ENCODE data around the gene CC2D1A.

Gene CC2D1A

GRCh38 chr19:13875824-13876223 lies 30.2 kb upstream of the CC2D1A start:
- in situ Hi-C loops (cut with MboI; ENCODE audit: low sequenced_read_pairs) = loop anchor here (25.0 kb wide), 2 partner anchors 186 to 461 kb away; partner anchors contain the start of genes MISP3 and PALM3

GRCh38 chr19:13876834-13877233 lies 29.2 kb upstream of the CC2D1A start, which contains the start of gene NANOS3:
Gene NANOS3, plus strand, starts transcription at chr19:13877134. Its CDS starts 115 bp downstream, at chr19:13877249.
- in situ Hi-C loops (cut with MboI; ENCODE audit: low sequenced_read_pairs) = loop anchor here (25.0 kb wide), 2 partner anchors 185 to 460 kb away; partner anchors contain the start of genes MISP3 and PALM3

- in situ Hi-C loops (cut with MboI; ENCODE audit: low sequenced_read_pairs) = loop anchor here (25.0 kb wide), 2 partner anchors 185 to 460 kb away; partner anchors contain the start of genes MISP3 and PALM3
These were observed 28.7 kb upstream of the CC2D1A start for GRCh38 chr19:13877303-13877702.

- in situ Hi-C loops (cut with MboI; ENCODE audit: low sequenced_read_pairs) = loop anchor here (25.0 kb wide), 2 partner anchors 182 to 457 kb away; partner anchors contain the start of genes MISP3 and PALM3
These were observed 25.6 kb upstream of the CC2D1A start for GRCh38 chr19:13880059-13881043.

GRCh38 chr19:13881251-13881691 lies 24.7 kb upstream of the CC2D1A start:
- in situ Hi-C loops (cut with MboI; ENCODE audit: low sequenced_read_pairs) = loop anchor here (25.0 kb wide), 2 partner anchors 181 to 456 kb away; partner anchors contain the start of genes MISP3 and PALM3

- in situ Hi-C loops (cut with MboI; ENCODE audit: low sequenced_read_pairs) = loop anchor here (25.0 kb wide), 2 partner anchors 180 to 455 kb away; partner anchors contain the start of genes MISP3 and PALM3
These were observed 24.1 kb upstream of the CC2D1A start for GRCh38 chr19:13881692-13882418.

- in situ Hi-C loops (cut with MboI; ENCODE audit: low sequenced_read_pairs) = loop anchor here (25.0 kb wide), 2 partner anchors 180 to 455 kb away; partner anchors contain the start of genes MISP3 and PALM3
These were observed 23.6 kb upstream of the CC2D1A start for GRCh38 chr19:13882419-13882795.

- in situ Hi-C loops (cut with MboI; ENCODE audit: low sequenced_read_pairs) = loop anchor here (25.0 kb wide), 2 partner anchors 179 to 454 kb away; partner anchors contain the start of genes MISP3 and PALM3
These were observed 23.2 kb upstream of the CC2D1A start for GRCh38 chr19:13882836-13883235.

DNA sequence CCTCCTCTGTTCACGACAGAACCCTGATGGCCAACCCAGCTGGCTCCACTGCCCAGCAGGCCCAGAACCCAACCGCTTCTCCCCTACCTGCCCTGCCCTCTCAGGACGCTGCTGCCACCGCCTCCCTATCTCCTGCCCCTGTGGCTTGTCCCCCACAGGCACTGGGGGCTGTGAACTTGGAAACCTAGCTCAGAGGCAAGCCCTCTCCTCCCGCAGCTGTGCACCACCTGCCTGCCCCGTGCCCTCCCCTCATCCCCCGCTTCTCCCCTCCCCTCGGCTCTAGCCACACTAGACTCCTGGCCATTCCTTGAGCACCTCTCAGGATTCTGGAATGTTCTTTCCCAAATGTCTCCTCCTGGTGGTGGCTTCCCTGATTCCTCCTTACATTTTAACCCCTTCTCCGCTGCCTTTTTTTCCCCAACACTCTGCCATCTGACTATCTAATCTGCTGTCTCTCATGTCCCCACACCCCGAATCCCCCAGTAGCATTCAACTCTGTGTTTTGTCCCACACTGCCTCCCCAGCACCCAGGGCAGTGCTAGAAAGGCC lies 22.4 kb upstream of the CC2D1A start:
- in situ Hi-C loops (cut with MboI; ENCODE audit: low sequenced_read_pairs) = loop anchor here (25.0 kb wide), 2 partner anchors 179 to 454 kb away; partner anchors contain the start of genes MISP3 and PALM3

- in situ Hi-C loops (cut with MboI; ENCODE audit: low sequenced_read_pairs) = loop anchor here (25.0 kb wide), 2 partner anchors 177 to 452 kb away; partner anchors contain the start of genes MISP3 and PALM3
These were observed 21.0 kb upstream of the CC2D1A start for GRCh38 chr19:13884726-13885591.

- in situ Hi-C loops (cut with MboI; ENCODE audit: low sequenced_read_pairs) = loop anchor here (25.0 kb wide), 2 partner anchors 176 to 451 kb away; partner anchors contain the start of genes MISP3 and PALM3
These were observed 20.1 kb upstream of the CC2D1A start for GRCh38 chr19:13885826-13886365.

DNA sequence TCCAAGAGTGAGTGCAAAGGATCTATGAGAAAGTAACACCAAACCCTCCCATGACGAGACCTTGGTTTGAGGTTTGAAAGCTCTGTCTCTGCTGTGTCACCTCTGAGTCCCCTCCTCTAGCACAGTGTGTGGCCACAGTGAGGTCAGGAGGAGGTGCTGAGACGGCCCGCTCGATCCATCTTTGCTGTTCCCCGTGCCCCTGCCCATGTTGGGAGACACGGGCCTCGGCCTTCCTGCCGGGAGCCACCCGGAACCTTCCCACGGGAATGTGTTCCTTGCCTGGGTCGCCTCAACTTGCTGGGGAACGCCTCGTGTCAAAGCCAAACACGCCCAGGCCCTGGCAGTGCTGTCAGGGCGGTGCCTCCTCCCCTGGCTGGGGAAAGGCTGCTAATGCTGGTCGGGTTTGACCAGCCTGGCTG lies 19.0 kb upstream of the CC2D1A start:
- in situ Hi-C loops (cut with MboI; ENCODE audit: low sequenced_read_pairs) = loop anchor here (25.0 kb wide), 2 partner anchors 175 to 450 kb away; partner anchors contain the start of genes MISP3 and PALM3

DNA sequence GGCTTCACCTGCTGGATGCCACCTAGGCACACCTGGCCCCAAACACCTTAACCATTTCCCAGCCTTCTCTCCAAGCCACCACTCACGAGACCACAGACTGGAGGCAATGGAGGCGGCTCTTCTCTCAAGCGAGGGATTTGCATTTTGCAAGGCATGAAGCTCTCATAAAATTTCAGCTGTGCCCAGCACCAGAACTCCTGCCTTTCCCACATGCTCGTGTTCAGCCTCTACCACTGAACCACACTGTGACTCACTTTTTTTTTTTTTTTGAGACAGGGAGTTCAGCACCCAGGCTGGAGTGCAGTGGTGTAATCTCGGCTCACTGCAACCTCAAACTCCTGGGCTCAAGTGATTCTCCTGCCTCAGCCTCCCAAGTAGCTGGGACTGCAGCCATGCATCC lies 18.5 kb upstream of the CC2D1A start:
- in situ Hi-C loops (cut with MboI; ENCODE audit: low sequenced_read_pairs) = loop anchor here (25.0 kb wide), 2 partner anchors 175 to 450 kb away; partner anchors contain the start of genes MISP3 and PALM3

DNA sequence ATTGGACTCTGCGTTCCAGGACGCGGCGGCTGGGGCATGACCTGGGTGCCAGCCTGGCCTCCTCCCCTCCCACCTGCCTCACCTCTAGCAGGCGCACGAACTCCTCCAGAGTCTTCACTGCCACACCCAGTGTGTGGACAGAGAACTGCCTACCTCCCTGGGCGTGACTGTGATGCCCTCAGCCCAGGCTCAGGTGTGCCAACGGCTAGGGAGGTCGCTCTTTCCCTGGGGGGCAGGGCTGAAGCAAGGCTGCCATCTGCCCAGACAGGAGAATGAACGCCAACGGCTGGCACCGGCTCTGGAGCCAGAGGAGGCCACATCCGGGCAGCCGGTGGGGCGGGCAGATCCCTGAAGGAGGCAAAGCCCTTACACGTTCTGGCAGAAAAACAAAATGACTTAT lies 17.7 kb upstream of the CC2D1A start:
- in situ Hi-C loops (cut with MboI; ENCODE audit: low sequenced_read_pairs) = loop anchor here (25.0 kb wide), 2 partner anchors 174 to 449 kb away; partner anchors contain the start of genes MISP3 and PALM3

DNA sequence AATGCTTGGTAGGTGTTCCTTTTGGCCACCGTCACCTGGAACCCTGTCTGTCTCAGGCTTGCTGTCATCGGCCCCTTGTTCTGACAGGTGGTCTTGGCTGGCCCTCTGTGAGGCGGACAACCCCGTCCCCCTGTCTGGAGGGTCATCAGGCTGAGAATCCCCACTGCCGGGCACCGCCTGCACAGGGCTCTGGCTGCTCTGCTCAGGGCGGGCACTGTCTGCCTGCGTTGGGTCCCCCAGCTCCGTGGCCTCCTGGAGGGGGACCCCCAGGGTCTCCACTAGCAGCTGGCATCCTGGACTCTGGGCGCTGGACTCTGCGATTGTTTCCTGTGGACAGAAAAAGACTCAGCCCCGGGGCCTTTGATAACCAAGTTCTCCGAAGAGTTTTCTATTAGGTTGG lies 15.9 kb upstream of the CC2D1A start:
- in situ Hi-C loops (cut with MboI; ENCODE audit: low sequenced_read_pairs) = loop anchor here (25.0 kb wide), 2 partner anchors 172 to 447 kb away; partner anchors contain the start of genes MISP3 and PALM3

- in situ Hi-C loops (cut with MboI; ENCODE audit: low sequenced_read_pairs) = loop anchor here (25.0 kb wide), 2 partner anchors 169 to 444 kb away; partner anchors contain the start of genes MISP3 and PALM3
These were observed 13.1 kb upstream of the CC2D1A start for GRCh38 chr19:13892870-13893269.

DNA sequence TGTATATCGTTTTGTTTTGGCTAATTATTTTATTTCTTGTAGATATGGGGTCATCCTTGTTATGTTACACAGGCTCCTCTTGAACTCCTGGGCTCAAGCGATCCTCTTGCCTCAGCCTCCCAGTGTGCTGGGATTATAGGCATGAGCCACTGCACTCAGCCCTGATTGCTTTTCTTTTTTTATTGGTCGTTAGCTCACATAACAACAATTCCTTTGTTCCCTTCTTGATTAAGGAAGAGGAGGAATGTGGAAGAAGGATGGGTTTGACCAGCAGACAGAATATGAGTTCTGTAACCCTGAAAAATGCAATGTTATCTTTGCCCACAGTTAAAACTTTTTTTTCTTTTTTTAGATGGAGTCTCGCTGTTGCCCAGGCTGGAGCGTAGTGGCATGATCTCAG lies 11.4 kb upstream of the CC2D1A start:
- in situ Hi-C loops (cut with MboI; ENCODE audit: low sequenced_read_pairs) = loop anchor here (25.0 kb wide), 2 partner anchors 168 to 443 kb away; partner anchors contain the start of genes MISP3 and PALM3

DNA sequence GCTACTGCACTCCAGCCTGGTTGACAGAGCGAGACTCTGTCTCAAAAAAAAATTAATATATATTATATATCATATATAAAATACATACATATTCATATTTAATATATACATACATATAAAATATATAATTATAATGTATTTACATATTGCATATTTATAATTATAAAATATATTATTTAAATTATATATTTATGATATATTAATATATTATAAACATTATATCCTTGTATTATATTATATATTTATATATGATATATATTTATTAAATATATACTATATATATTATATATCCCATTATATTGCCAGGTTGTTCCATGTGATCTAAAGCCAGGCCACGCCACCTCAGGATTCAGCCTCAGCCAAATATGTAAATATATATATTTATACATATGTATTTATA lies 9.8 kb upstream of the CC2D1A start:
- in situ Hi-C loops (cut with MboI; ENCODE audit: low sequenced_read_pairs) = loop anchor here (25.0 kb wide), 2 partner anchors 166 to 441 kb away; partner anchors contain the start of genes MISP3 and PALM3

All from HL-60/S4 treated with retinoic acid at 250 ng/mL for 4 days and 3 days (cell line).